Dermis lymphatic vessel endothelial cell (primary cell): ENCODE measurements around the gene ACAP1. TPM values are rescaled to one million over a fixed set of nuclear protein-coding genes. Genes with fewer than 3 reads are reported as not detected.

Experiments used
- total RNA-seq: library from RNA; depleted of rRNA; stranded (reverse); fragments of >200 nt; gene quantifications from 2 replicates; pipeline ENCODE4 v1.2.1, GENCODE V29; 2014

Gene ACAP1
- total RNA-seq: 0.43 TPM in 1 of 2 replicates, not detected in the other

GRCh38 chr17:7336240-7337175 lies at the start of gene ACAP1:
ACAP1 (plus strand) TSS chr17:7336529; CDS start chr17:7336735, 206 bp downstream.

GRCh38 chr17:7294614-7295153 lies 41.6 kb upstream of the ACAP1 start, which contains the start of gene YBX2:
YBX2 (minus strand) TSS chr17:7294639; CDS start chr17:7294500, 139 bp downstream.

GRCh38 chr17:7306911-7307685 lies 29.2 kb upstream of the ACAP1 start, which contains the start of gene EIF5A:
EIF5A (plus strand) TSS chr17:7307628; CDS start chr17:7309636, 2,008 bp downstream.

GRCh38 chr17:7314719-7315569 lies 21.4 kb upstream of the ACAP1 start, which contains the start of gene GPS2:
GPS2 (minus strand) TSS chr17:7315360; CDS start chr17:7315052, 308 bp downstream.

GRCh38 chr17:7328840-7329373 lies 7.4 kb upstream of the ACAP1 start, which contains the start of gene NEURL4:
NEURL4 (minus strand) TSS chr17:7329335; CDS start chr17:7329312, 23 bp downstream.

GRCh38 chr17:7351665-7352502 lies 15.6 kb downstream of the ACAP1 start, which contains the start of gene KCTD11:
KCTD11 (plus strand) TSS chr17:7352162.

GRCh38 chr17:7355053-7355452 lies 18.7 kb downstream of the ACAP1 start, which contains the start of gene TMEM95:
TMEM95 (plus strand) TSS chr17:7355156; CDS start chr17:7355205, 49 bp downstream.

GRCh38 chr17:7380855-7381683 lies 44.7 kb downstream of the ACAP1 start, which contains the start of gene TNK1:
TNK1 (plus strand) TSS chr17:7381089; CDS start chr17:7382927, 1,838 bp downstream.

GRCh38 chr17:7394452-7395191 lies 58.3 kb downstream of the ACAP1 start, which contains the start of gene PLSCR3:
PLSCR3 (minus strand) TSS chr17:7394525; CDS start chr17:7394110, 415 bp downstream.

Other genes with a start within 250 kb of the ACAP1 start
- not detected in 2 replicates for gene ASGR2, start 221.7 kb upstream of the ACAP1 start, total RNA-seq
- gene ASGR1, start 157.2 kb upstream of the ACAP1 start, total RNA-seq: 26.4 and 28.8 TPM in 2 replicates
- gene DLG4, start 116.7 kb upstream of the ACAP1 start, total RNA-seq: 7.0 and 7.2 TPM in 2 replicates
- 194 and 227 TPM in 2 replicates for gene ACADVL, start 116.6 kb upstream of the ACAP1 start, total RNA-seq
- gene DVL2, start 102.0 kb upstream of the ACAP1 start, total RNA-seq: 28.4 and 28.5 TPM in 2 replicates
- gene PHF23, start 97.1 kb upstream of the ACAP1 start, total RNA-seq: 38.6 and 39.7 TPM in 2 replicates
- 131 and 147 TPM in 2 replicates for gene GABARAP, start 94.1 kb upstream of the ACAP1 start, total RNA-seq
- 23.2 and 25.1 TPM in 2 replicates for gene CTDNEP1, start 84.8 kb upstream of the ACAP1 start, total RNA-seq
- 31.9 and 36.9 TPM in 2 replicates for gene ELP5, start 84.3 kb upstream of the ACAP1 start, total RNA-seq
- gene CLDN7, start 74.1 kb upstream of the ACAP1 start, total RNA-seq: 0.76 and 1.5 TPM in 2 replicates
- gene SLC2A4, start 54.8 kb upstream of the ACAP1 start, total RNA-seq: 0.69 and 1.6 TPM in 2 replicates
- under 0.01 and 0.33 TPM in 2 replicates for gene YBX2, start 41.9 kb upstream of the ACAP1 start, total RNA-seq
- 422 and 483 TPM in 2 replicates for gene EIF5A, start 28.9 kb upstream of the ACAP1 start, total RNA-seq
- 25.7 and 28.0 TPM in 2 replicates for gene GPS2, start 21.2 kb upstream of the ACAP1 start, total RNA-seq
- 9.8 and 13.7 TPM in 2 replicates for gene NEURL4, start 7.2 kb upstream of the ACAP1 start, total RNA-seq
- 2.1 and 2.8 TPM in 2 replicates for gene KCTD11, start 15.6 kb downstream of the ACAP1 start, total RNA-seq
- not detected in 2 replicates for gene TMEM95, start 18.6 kb downstream of the ACAP1 start, total RNA-seq
- 1.3 and 2.3 TPM in 2 replicates for gene TNK1, start 44.6 kb downstream of the ACAP1 start, total RNA-seq
- 15.1 and 15.6 TPM in 2 replicates for gene PLSCR3, start 58.0 kb downstream of the ACAP1 start, total RNA-seq
- 144 and 158 TPM in 2 replicates for gene TMEM256, start 67.6 kb downstream of the ACAP1 start, total RNA-seq
- gene NLGN2, start 71.3 kb downstream of the ACAP1 start, total RNA-seq: 1.2 and 1.3 TPM in 2 replicates
- not detected in 2 replicates for gene SPEM1, start 83.8 kb downstream of the ACAP1 start, total RNA-seq
- gene SPEM2, start 89.1 kb downstream of the ACAP1 start, total RNA-seq: not detected in 2 replicates
- gene SPEM3, start 92.3 kb downstream of the ACAP1 start, total RNA-seq: not detected in 2 replicates
- gene TMEM102, start 98.9 kb downstream of the ACAP1 start, total RNA-seq: 7.6 and 9.8 TPM in 2 replicates
- 0.17 and 0.22 TPM in 2 replicates for gene FGF11, start 103.0 kb downstream of the ACAP1 start, total RNA-seq
- 9.9 and 12.0 TPM in 2 replicates for gene CHRNB1, start 108.5 kb downstream of the ACAP1 start, total RNA-seq
- gene ZBTB4, start 143.1 kb downstream of the ACAP1 start, total RNA-seq: 8.9 and 9.1 TPM in 2 replicates
- not detected in 2 replicates for gene SLC35G6, start 144.9 kb downstream of the ACAP1 start, total RNA-seq
- 68.2 and 79.4 TPM in 2 replicates for gene POLR2A, start 147.8 kb downstream of the ACAP1 start, total RNA-seq
- gene TNFSF12, start 212.5 kb downstream of the ACAP1 start, total RNA-seq: 6.3 and 9.1 TPM in 2 replicates
- 0.22 and 0.34 TPM in 2 replicates for gene TNFSF13, start 222.2 kb downstream of the ACAP1 start, total RNA-seq
- gene SENP3, start 225.4 kb downstream of the ACAP1 start, total RNA-seq: 58.6 and 71.4 TPM in 2 replicates
- gene CD68, start 243.1 kb downstream of the ACAP1 start, total RNA-seq: 0.52 and 0.87 TPM in 2 replicates
- gene MPDU1, start 247.3 kb downstream of the ACAP1 start, total RNA-seq: 63.9 and 69.2 TPM in 2 replicates